Coronary artery (tissue), 2 donors: ENCODE measurements around the gene FNBP1L.
"Not testable (repeated sequence)": the region's sequence is repeated elsewhere in the genome, so short reads cannot be mapped to it uniquely, and the experiment has no call there.

Experiments
- DNase-seq: peaks from one replicate; pipeline ENCODE4 v3.0.0-alpha.2; 2017; ENCODE audit warnings: low spot score
- H3K27ac ChIP-seq, 2 donors: fragments of 200-600 bp; sonication (generic); one replicate each; pipeline ENCODE4 v1.5.1; 2016 to 2019
- H3K4me3 ChIP-seq: fragments of 200-600 bp; sonication (generic); 2 replicates; pipeline ENCODE4 v1.5.1; 2016; ENCODE audit warnings: mild to moderate bottlenecking, moderate library complexity
- TF ChIP-seq, protein P1 (sequence below): fragments of 200-600 bp; sonication (generic); IDR thresholded peaks from one replicate; pipeline ENCODE4 v1.5.1; 2019; ENCODE audit warnings: antibody characterized with exemption

Gene FNBP1L

DNA sequence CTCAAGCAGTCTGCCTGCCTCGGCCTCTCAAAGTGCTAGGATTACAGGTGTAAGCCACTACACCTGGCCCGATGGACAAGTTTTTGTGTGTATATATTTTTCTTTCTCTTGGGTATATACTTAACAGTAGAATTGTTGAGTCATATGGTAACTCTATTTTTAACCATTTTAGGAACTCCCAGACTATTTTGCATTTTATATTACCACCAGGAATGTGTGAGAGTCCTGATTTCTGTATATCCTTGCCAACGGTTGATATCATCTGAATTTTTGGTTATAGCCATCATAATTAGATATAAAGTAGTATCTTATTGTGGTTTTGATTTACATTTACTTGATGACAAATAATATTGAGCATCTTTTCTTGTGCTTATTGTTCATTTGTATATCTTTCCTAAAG lies 20.7 kb downstream of the FNBP1L start:
- H3K27ac ChIP-seq, result no peak overlapping the region
- TF ChIP-seq, protein P1, sequence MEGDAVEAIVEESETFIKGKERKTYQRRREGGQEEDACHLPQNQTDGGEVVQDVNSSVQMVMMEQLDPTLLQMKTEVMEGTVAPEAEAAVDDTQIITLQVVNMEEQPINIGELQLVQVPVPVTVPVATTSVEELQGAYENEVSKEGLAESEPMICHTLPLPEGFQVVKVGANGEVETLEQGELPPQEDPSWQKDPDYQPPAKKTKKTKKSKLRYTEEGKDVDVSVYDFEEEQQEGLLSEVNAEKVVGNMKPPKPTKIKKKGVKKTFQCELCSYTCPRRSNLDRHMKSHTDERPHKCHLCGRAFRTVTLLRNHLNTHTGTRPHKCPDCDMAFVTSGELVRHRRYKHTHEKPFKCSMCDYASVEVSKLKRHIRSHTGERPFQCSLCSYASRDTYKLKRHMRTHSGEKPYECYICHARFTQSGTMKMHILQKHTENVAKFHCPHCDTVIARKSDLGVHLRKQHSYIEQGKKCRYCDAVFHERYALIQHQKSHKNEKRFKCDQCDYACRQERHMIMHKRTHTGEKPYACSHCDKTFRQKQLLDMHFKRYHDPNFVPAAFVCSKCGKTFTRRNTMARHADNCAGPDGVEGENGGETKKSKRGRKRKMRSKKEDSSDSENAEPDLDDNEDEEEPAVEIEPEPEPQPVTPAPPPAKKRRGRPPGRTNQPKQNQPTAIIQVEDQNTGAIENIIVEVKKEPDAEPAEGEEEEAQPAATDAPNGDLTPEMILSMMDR, result no peak
- no peak for DNase-seq
- no peak overlapping the region for H3K4me3 ChIP-seq

GRCh38 chr1:93469223-93469622 lies 21.3 kb downstream of the FNBP1L start:
- not testable (repeated sequence) for H3K4me3 ChIP-seq, H3K27ac ChIP-seq, DNase-seq

DNA sequence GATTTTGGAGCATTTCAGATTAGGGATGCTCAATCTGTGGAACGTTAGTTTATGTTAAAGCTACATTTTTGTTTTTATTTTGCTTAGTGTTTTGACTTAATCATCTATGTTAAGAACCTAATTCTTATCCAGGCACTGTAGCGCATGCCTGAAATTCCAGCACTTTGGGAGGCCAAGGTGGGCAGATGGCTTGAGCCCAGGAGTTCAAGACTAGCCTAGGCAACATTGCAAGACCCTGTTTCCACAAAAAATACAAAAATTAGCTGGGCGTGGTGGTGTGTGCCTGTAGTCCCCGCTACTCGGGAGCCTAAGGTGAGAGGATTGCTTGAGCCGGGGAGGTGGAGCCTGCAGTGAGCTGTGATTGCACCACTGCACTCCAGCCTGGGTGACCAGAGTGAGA lies 23.4 kb downstream of the FNBP1L start:
- no peak overlapping the region for H3K27ac ChIP-seq
- TF ChIP-seq, protein P1, result no peak
- DNase-seq, result no peak
- H3K4me3 ChIP-seq, result no peak overlapping the region

DNA sequence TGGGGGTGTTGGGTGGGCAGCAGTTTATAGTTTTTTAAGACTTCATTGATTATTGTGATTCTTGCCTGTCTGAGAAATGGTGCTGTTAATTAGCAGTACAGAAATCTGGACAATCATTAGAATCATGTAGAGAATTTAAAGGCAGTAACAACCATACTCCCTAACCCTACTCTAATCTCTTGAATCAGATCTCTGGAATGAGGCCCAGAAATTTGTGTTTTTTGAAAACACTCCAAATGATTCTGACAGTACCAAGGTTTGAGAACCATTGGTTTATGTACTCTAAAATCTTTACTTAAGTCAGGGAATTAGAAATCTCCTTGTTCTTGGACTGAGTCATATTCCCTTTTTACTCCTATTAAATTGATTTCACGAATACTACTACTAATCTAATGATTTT lies 24.0 kb downstream of the FNBP1L start:
- no peak overlapping the region for H3K27ac ChIP-seq
- no peak overlapping the region for H3K4me3 ChIP-seq
- TF ChIP-seq, protein P1, result no peak
- no peak for DNase-seq

DNA sequence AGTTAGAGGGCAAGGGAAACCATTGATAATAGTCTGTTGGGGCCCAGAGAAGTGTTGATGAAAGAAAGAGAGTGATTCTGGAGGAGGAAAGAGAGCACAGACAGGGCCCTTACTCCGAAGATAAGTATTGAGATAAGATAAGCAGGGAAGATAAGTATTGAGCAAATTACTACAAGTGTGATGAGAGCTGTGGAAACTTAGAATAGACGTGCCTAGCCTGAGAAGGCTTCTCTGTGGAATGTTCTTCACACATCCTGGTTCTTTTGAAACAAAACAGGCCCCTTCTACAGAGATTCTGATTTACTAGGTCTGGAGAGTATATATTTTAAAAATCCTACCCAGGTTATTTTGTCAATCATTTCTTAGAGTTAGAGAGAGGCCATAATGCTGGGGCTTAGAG lies 26.4 kb downstream of the FNBP1L start:
- TF ChIP-seq, protein P1, result no peak
- no peak for DNase-seq
- Histone ChIP-seq H3K27ac (no peak overlapping the region), H3K4me3 (no peak overlapping the region)

DNA sequence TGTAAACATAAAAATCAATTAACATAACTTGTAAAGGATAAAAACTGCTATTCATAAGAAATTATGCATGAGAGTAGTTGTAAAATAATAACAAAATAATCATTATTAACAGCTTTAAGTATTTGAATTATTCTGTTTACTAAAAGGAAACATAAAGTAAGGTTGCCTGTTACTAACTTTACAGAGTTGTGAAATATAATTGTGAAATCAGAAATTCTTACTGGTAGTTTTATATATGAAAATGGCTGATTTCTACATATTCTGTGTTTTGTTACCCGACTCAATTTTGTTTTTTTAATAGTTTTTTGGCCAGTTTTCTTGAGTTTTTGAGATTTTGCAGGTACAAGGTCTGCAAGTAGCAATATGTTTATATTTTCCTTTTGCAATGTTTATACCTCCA lies 27.8 kb downstream of the FNBP1L start:
- DNase-seq, result no peak
- TF ChIP-seq, protein P1, result no peak

GRCh38 chr1:93479133-93479745 lies 31.3 kb downstream of the FNBP1L start:
- H3K27ac ChIP-seq, H3K4me3 ChIP-seq, DNase-seq: not testable (repeated sequence)

More for the DNA sequence above, 27.8 kb downstream of the FNBP1L start:
- Histone ChIP-seq H3K27ac (no peak overlapping the region), H3K4me3 (no peak overlapping the region)

DNA sequence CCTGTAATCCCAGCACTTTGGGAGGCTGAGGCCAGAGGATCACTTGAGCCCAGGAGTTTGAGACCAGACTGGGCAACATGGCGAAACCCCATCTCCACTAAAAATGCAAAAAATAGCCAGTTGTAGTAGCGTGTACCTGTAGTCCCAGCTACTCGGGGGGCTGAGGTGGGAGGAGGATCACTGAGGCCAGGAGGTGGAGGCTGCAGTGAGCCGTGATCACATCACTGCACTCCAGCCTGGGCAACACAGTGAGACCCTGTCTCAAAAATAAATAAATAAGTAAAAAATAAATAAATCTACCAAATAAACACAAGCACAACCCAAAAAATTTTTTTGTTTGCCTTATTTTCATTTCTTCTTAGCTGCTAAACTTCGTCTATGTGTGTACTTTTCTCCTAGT lies 34.0 kb downstream of the FNBP1L start:
- not testable (repeated sequence) for H3K27ac ChIP-seq, DNase-seq, H3K4me3 ChIP-seq

- no peak overlapping the region for H3K4me3 ChIP-seq
- no peak for DNase-seq
- no peak overlapping the region for H3K27ac ChIP-seq
- TF ChIP-seq, protein P1, result no peak
Measured at GRCh38 chr1:93483200-93483599, 35.3 kb downstream of the FNBP1L start.
